Gastrocnemius medialis (tissue), 4 donors: Measurements from ENCODE around the gene DSE. TPM values are rescaled to one million over a fixed set of nuclear protein-coding genes. Genes with fewer than 3 reads are reported as not detected.

Experiments
- ATAC-seq, 2 donors: fragments of 150-250 bp; one replicate each; pipeline ENCODE4 v1.9.1; 2016
- DNase-seq, 2 donors: peaks; one replicate each; pipeline ENCODE4 v3.0.0-alpha.2; 2019
- H3K27ac ChIP-seq, 4 donors: fragments of 200-600 bp; sonication (generic); 1 replicate in 1 of 4; 2 replicates in 3 of 4; pipeline ENCODE4 v1.5.1; 2016 to 2018; ENCODE audit warnings: mild to moderate bottlenecking in 2 of 4, moderate library complexity in 1 of 4
- H3K27me3 ChIP-seq, 3 donors: fragments of 200-600 bp; sonication (generic) in 2 of 3; 1 replicate in 1 of 3; 2 replicates in 2 of 3; pipeline versions ENCODE4 v1.5.1 to v1.6.0; 2016 to 2019; ENCODE audit warnings: mild to moderate bottlenecking in 1 of 3, moderate library complexity in 1 of 3
- H3K36me3 ChIP-seq, 2 donors: fragments of 200-600 bp; sonication (generic) in 1 of 2; one replicate each; pipeline ENCODE4 v1.5.1; 2017 to 2018
- H3K4me1 ChIP-seq, 2 donors: fragments of 200-600 bp; sonication (generic) in 1 of 2; one replicate each; pipeline ENCODE4 v1.5.1; 2016 to 2017; ENCODE audit warnings: mild to moderate bottlenecking in 2 of 2
- H3K4me3 ChIP-seq, 4 donors: fragments of 200-600 bp; sonication (generic) in 3 of 4; 1 replicate in 1 of 4; 2 replicates in 3 of 4; pipeline ENCODE4 v1.5.1; 2016 to 2019; ENCODE audit warnings: mild to moderate bottlenecking in 2 of 4
- H3K9me3 ChIP-seq, 3 donors: fragments of 200-600 bp; sonication (generic) in 2 of 3; 1 replicate in 1 of 3; 2 replicates in 2 of 3; pipeline ENCODE4 v1.5.1; 2016 to 2019
- CTCF ChIP-seq, 5 experiments: fragments of 450-650 bp in 3 of 5; fragments of 200-600 bp in 2 of 5; sonication (generic) in 2 of 5; IDR thresholded peaks in 4 of 5; conservative IDR thresholded peaks in 1 of 5; 1 replicate in 4 of 5; 2 replicates in 1 of 5; pipeline ENCODE4 v1.5.1; 2016 to 2019; ENCODE audit warnings: antibody characterized with exemption in 5 of 5, mild to moderate bottlenecking in 3 of 5, moderate library complexity in 3 of 5
- POLR2A ChIP-seq, 2 donors: fragments of 450-650 bp; IDR thresholded peaks; one replicate each; pipeline ENCODE4 v1.6.1; 2017; ENCODE audit warnings: antibody characterized with exemption in 2 of 2, mild to moderate bottlenecking in 2 of 2, moderate library complexity in 2 of 2
- in situ Hi-C, 4 donors: fragments of 200-750 bp; cut with MboI; loops; one replicate each; pipeline versions ENCODE4 v1.15.0 to v1.8.0; 2017; ENCODE audit warnings: low sequenced_read_pairs in 4 of 4
- intact Hi-C: fragments of 100-400 bp; cut with DNase I; formaldehyde crosslinking; loops from one replicate; pipeline ENCODE4 v1.15.1; 2023; ENCODE audit warnings: low total_unique reads
- total RNA-seq, 4 donors: library from RNA; depleted of rRNA; stranded (reverse); fragments of >200 nt; gene quantifications; one replicate each; pipeline versions ENCODE4 v1.1.0 to v1.2.3, GENCODE V29; 2016

DSE gene
- total RNA-seq, 4 donors from 2014 or later, result 9.6 to 14.8 (median 11.8) TPM

GRCh38 chr6:116326996-116327395 is 43.8 kb upstream of the DSE start:
- in situ Hi-C loops (no loop called here), intact Hi-C loops (loop anchor here (5.0 kb wide), 1 partner anchor 35 kb away; no protein-coding TSS in a partner anchor)
- Histone ChIP-seq H3K27ac (peak overlapping the region in 1 of 4 donors; percentile 37), H3K27me3 (no peaks in the 10 kb centered on the region), H3K9me3 (no peaks in the 10 kb centered on the region), H3K4me1 (peaks cover 15 to 17% of the 10 kb centered on the region in 2 donors), H3K4me3 (no peak overlapping the region), H3K36me3 (no peaks in the 10 kb centered on the region)
- no peak for ATAC-seq
- DNase-seq, result no peak
- TF ChIP-seq CTCF (IDR thresholded peaks at IDR 0.05 in 4 of 5, conservative IDR thresholded peaks at IDR 0.05 in 1 of 5), result no peak

GRCh38 chr6:116327803-116328527 is 42.8 kb upstream of the DSE start:
- H3K9me3 ChIP-seq, result no peaks in the 10 kb centered on the region
- ATAC-seq, result no peak
- peak overlapping the region in 2 of 4 donors; percentile 37 for H3K27ac ChIP-seq
- H3K4me3 ChIP-seq, result no peak overlapping the region
- TF ChIP-seq CTCF (IDR thresholded peaks at IDR 0.05 in 4 of 5, conservative IDR thresholded peaks at IDR 0.05 in 1 of 5) (no peak), POLR2A (IDR thresholded peaks at IDR 0.05) (no peak)
- no peaks in the 10 kb centered on the region for H3K36me3 ChIP-seq
- peaks cover 15 to 17% of the 10 kb centered on the region in 2 donors for H3K4me1 ChIP-seq
- in situ Hi-C loops (no loop called here), intact Hi-C loops (loop anchor here (5.0 kb wide), 1 partner anchor 36 kb away; no protein-coding TSS in a partner anchor)
- no peak for DNase-seq
- H3K27me3 ChIP-seq, result no peaks in the 10 kb centered on the region

GRCh38 chr6:116328528-116328903 is 42.2 kb upstream of the DSE start:
- H3K27me3 ChIP-seq, result no peaks in the 10 kb centered on the region
- H3K4me3 ChIP-seq, result no peak overlapping the region
- intact Hi-C loops (loop anchor here (5.0 kb wide), 1 partner anchor 36 kb away; no protein-coding TSS in a partner anchor), in situ Hi-C loops (no loop called here)
- ATAC-seq, result peak in 1 of 2 donors; percentile 27
- H3K27ac ChIP-seq, result peak overlapping the region in 3 of 4 donors; percentile 28 to 37 (median 37)
- DNase-seq, result no peak
- H3K36me3 ChIP-seq, result no peaks in the 10 kb centered on the region
- H3K9me3 ChIP-seq, result no peaks in the 10 kb centered on the region
- H3K4me1 ChIP-seq, result peaks cover 15 to 17% of the 10 kb centered on the region in 2 donors
- no peak for TF ChIP-seq POLR2A (IDR thresholded peaks at IDR 0.05)

GRCh38 chr6:116329156-116329555 is 41.6 kb upstream of the DSE start:
- no peak overlapping the region for H3K4me3 ChIP-seq
- no peaks in the 10 kb centered on the region for H3K36me3 ChIP-seq
- peaks cover 15 to 17% of the 10 kb centered on the region in 2 donors for H3K4me1 ChIP-seq
- in situ Hi-C loops (no loop called here), intact Hi-C loops (loop anchor here (5.0 kb wide), 1 partner anchor 37 kb away; no protein-coding TSS in a partner anchor)
- H3K9me3 ChIP-seq, result no peaks in the 10 kb centered on the region
- ATAC-seq (no peak), DNase-seq (no peak)
- no peaks in the 10 kb centered on the region for H3K27me3 ChIP-seq
- TF ChIP-seq CTCF (IDR thresholded peaks at IDR 0.05 in 4 of 5, conservative IDR thresholded peaks at IDR 0.05 in 1 of 5) (no peak), POLR2A (IDR thresholded peaks at IDR 0.05) (no peak)
- peak overlapping the region in 2 of 4 donors; percentile 28 to 37 for H3K27ac ChIP-seq

GRCh38 chr6:116330511-116330910 is 40.2 kb upstream of the DSE start:
- Histone ChIP-seq H3K9me3 (no peaks in the 10 kb centered on the region), H3K4me3 (no peak overlapping the region), H3K27ac (no peak overlapping the region), H3K27me3 (no peaks in the 10 kb centered on the region), H3K4me1 (peaks cover 15 to 17% of the 10 kb centered on the region in 2 donors), H3K36me3 (no peaks in the 10 kb centered on the region)
- TF ChIP-seq CTCF (IDR thresholded peaks at IDR 0.05 in 4 of 5, conservative IDR thresholded peaks at IDR 0.05 in 1 of 5), result no peak
- TF ChIP-seq POLR2A (IDR thresholded peaks at IDR 0.05), result no peak
- intact Hi-C loops (no loop called here), in situ Hi-C loops (no loop called here)
- ATAC-seq, result no peak
- DNase-seq, result no peak
